Suprapubic skin (tissue), 4 donors: ENCODE data around the gene XG.

Source experiments
- CTCF ChIP-seq, 2 donors: fragments of 200-600 bp in 1 of 2; fragments of 450-650 bp in 1 of 2; sonication (generic) in 1 of 2; IDR thresholded peaks; one replicate each; pipeline ENCODE4 v1.5.1; 2016 to 2019; ENCODE audit warnings: antibody characterized with exemption in 2 of 2, mild to moderate bottlenecking in 1 of 2, moderate library complexity in 1 of 2
- POLR2A ChIP-seq, 2 donors: fragments of 450-650 bp; IDR thresholded peaks; one replicate each; pipeline ENCODE4 v1.6.1; 2017; ENCODE audit warnings: antibody characterized with exemption in 2 of 2, mild to moderate bottlenecking in 2 of 2, moderate library complexity in 2 of 2
- POLR2AphosphoS5 ChIP-seq, 3 donors: sonication (generic); formaldehyde crosslinking; IDR thresholded peaks; one replicate each; pipeline ENCODE4 v1.6.1; 2017; ENCODE audit warnings: antibody characterized with exemption in 3 of 3

GRCh38 chrX:2824886-2825285, 73.0 kb downstream of the XG start:
- TF ChIP-seq POLR2A (IDR thresholded peaks at IDR 0.05) (no peak), CTCF (IDR thresholded peaks at IDR 0.05) (no peak), POLR2AphosphoS5 (IDR thresholded peaks at IDR 0.05) (no peak)
